GM23338 (cell line): ENCODE data around the gene ABAT. TPM values are rescaled to one million over a fixed set of nuclear protein-coding genes. Genes with fewer than 3 reads are reported as not detected.

ENCODE experiments used
- ATAC-seq: fragments of 200-7000 bp; cut with Tn5 transposase; 3 replicates; pipeline ENCODE4 v1.9.1; 2020
- DNase-seq: peaks from one replicate; pipeline ENCODE4 v3.0.0-alpha.2; 2015; ENCODE audit warnings: low spot score
- H2AFZ ChIP-seq: fragments of 200-600 bp; sonication (generic); 2 replicates; pipeline ENCODE4 v1.8.0; 2016; ENCODE audit warnings: antibody characterized with exemption, mild to moderate bottlenecking, moderate library complexity
- H3F3A ChIP-seq: fragments of 200-600 bp; sonication (generic); replicated peaks from 2 replicates; pipeline ENCODE4 v1.8.0; 2017; ENCODE audit warnings: antibody characterized with exemption, mixed run types, low read depth
- H3K27ac ChIP-seq: fragments of 200-600 bp; sonication (generic); 2 replicates; pipeline ENCODE4 v1.6.1; 2016; ENCODE audit warnings: low read depth
- H3K27me3 ChIP-seq: fragments of 200-600 bp; sonication (generic); 2 replicates; pipeline ENCODE4 v1.8.0; 2016; ENCODE audit warnings: mild to moderate bottlenecking, mixed run types, moderate library complexity; ENCODE audit not compliant: insufficient read depth
- H3K36me3 ChIP-seq: fragments of 200-600 bp; sonication (generic); 2 replicates; pipeline ENCODE4 v1.8.0; 2016; ENCODE audit warnings: mild to moderate bottlenecking; ENCODE audit not compliant: insufficient read depth
- H3K4me1 ChIP-seq: fragments of 200-600 bp; sonication (generic); 2 replicates; pipeline ENCODE4 v1.8.0; 2016; ENCODE audit warnings: mild to moderate bottlenecking, moderate library complexity; ENCODE audit not compliant: insufficient read depth
- H3K4me2 ChIP-seq: fragments of 200-600 bp; sonication (generic); 2 replicates; pipeline ENCODE4 v1.7.1; 2017; ENCODE audit warnings: mixed run types
- H3K4me3 ChIP-seq: fragments of 200-600 bp; sonication (generic); 2 replicates; pipeline ENCODE4 v1.6.1; 2016; ENCODE audit warnings: mixed run types
- H3K79me2 ChIP-seq: fragments of 200-600 bp; sonication (generic); replicated peaks from 2 replicates; pipeline ENCODE4 v1.8.0; 2017; ENCODE audit warnings: mild to moderate bottlenecking; ENCODE audit not compliant: insufficient read depth
- H3K9me2 ChIP-seq: fragments of 200-600 bp; sonication (generic); 2 replicates; pipeline ENCODE4 v1.8.0; 2017; ENCODE audit not compliant: insufficient read depth
- H4K20me1 ChIP-seq: fragments of 200-600 bp; sonication (generic); replicated peaks from 2 replicates; pipeline ENCODE4 v1.8.0; 2017; ENCODE audit warnings: mild to moderate bottlenecking; ENCODE audit not compliant: insufficient read depth
- H3K27ac Mint-ChIP-seq: 2 replicates; pipeline ENCODE4 v1.8.0; 2020; ENCODE audit warnings: inconsistent platforms, mild to moderate bottlenecking, moderate library complexity, mixed read lengths
- H3K27me3 Mint-ChIP-seq: 3 replicates; pipeline ENCODE4 v1.8.0; 2022; ENCODE audit warnings: low read depth, mild to moderate bottlenecking, moderate library complexity, mixed read lengths, inconsistent platforms; ENCODE audit not compliant: insufficient read depth, poor library complexity
- H3K36me3 Mint-ChIP-seq: 3 replicates; pipeline ENCODE4 v1.8.0; 2021; ENCODE audit warnings: low read depth, mild to moderate bottlenecking, inconsistent platforms, moderate library complexity, mixed read lengths
- H3K4me1 Mint-ChIP-seq: 3 replicates; pipeline ENCODE4 v1.8.0; 2020; ENCODE audit warnings: mild to moderate bottlenecking, inconsistent platforms, mixed read lengths
- H3K4me3 Mint-ChIP-seq: 3 replicates; pipeline ENCODE4 v1.8.0; 2021; ENCODE audit warnings: moderate library complexity, mild to moderate bottlenecking, inconsistent platforms, mixed read lengths
- H3K9me3 Mint-ChIP-seq: 3 replicates; pipeline ENCODE4 v1.8.0; 2020; ENCODE audit warnings: moderate library complexity, mild to moderate bottlenecking, inconsistent platforms, mixed read lengths
- CREB1 ChIP-seq: fragments of 250-450 bp; sonication (Bioruptor Pico); IDR thresholded peaks from 2 replicates; pipeline ENCODE4 v1.5.0; 2020; ENCODE audit warnings: low read depth, mild to moderate bottlenecking, moderate library complexity
- CTCF ChIP-seq, 2 experiments: fragments of 200-600 bp in 1 of 2; sonication (generic) in 1 of 2; conservative IDR thresholded peaks; 2 replicates each; pipeline versions ENCODE4 v1.5.1 to v1.6.1; 2016 to 2017; ENCODE audit warnings: antibody characterized with exemption in 2 of 2, low read depth in 2 of 2, mild to moderate bottlenecking in 2 of 2, moderate library complexity in 1 of 2
- ETS1 ChIP-seq: IDR thresholded peaks from 2 replicates; pipeline ENCODE4 v1.6.1; 2016; ENCODE audit warnings: antibody characterized with exemption
- EZH2 ChIP-seq: fragments of 200-600 bp; sonication (generic); IDR thresholded peaks from one replicate; pipeline ENCODE4 v1.8.0; 2017; ENCODE audit warnings: antibody characterized with exemption, mild to moderate bottlenecking, low read depth; ENCODE audit not compliant: unreplicated experiment
- EZH2phosphoT487 ChIP-seq: fragments of 200-600 bp; sonication (generic); IDR thresholded peaks from one replicate; pipeline ENCODE4 v1.8.1; 2018; ENCODE audit warnings: antibody characterized with exemption; ENCODE audit not compliant: unreplicated experiment
- JUNB ChIP-seq: IDR thresholded peaks from one replicate; pipeline ENCODE4 v1.6.1; 2016; ENCODE audit warnings: antibody characterized with exemption; ENCODE audit not compliant: unreplicated experiment
- NANOG ChIP-seq: IDR thresholded peaks from 2 replicates; pipeline ENCODE4 v1.6.1; 2016; ENCODE audit warnings: antibody characterized with exemption, borderline replicate concordance
- POLR2AphosphoS5 ChIP-seq: IDR thresholded peaks from 2 replicates; pipeline ENCODE4 v1.6.1; 2016; ENCODE audit warnings: antibody characterized with exemption, low read depth
- ZNF114 ChIP-seq: fragments of 250-450 bp; sonication (Bioruptor Pico); IDR thresholded peaks from 2 replicates; pipeline ENCODE4 v1.5.0; 2020; ENCODE audit warnings: mild to moderate bottlenecking, moderate library complexity
- ZNF331 ChIP-seq: fragments of 250-450 bp; sonication (Bioruptor Pico); IDR thresholded peaks from 2 replicates; pipeline ENCODE4 v1.5.0; 2020; ENCODE audit warnings: low read depth, mild to moderate bottlenecking, moderate library complexity
- ZNF462 ChIP-seq: fragments of 250-450 bp; sonication (Bioruptor Pico); IDR thresholded peaks from 2 replicates; pipeline ENCODE4 v1.5.0; 2020; ENCODE audit warnings: mild to moderate bottlenecking, moderate library complexity
- polyA plus RNA-seq: library from polyadenylated mRNA; unstranded; fragments of >200 nt; fragmentation: Nextera tagmentation; extraction: Ambion mirVana; gene quantifications from 2 replicates; pipeline ENCODE4 v1.2.1, GENCODE V29; 2016
- total RNA-seq: library from RNA; depleted of rRNA; stranded (reverse); fragments of >200 nt; shearing (Covaris generic); gene quantifications from 2 replicates; pipeline ENCODE4 v1.2.3, GENCODE V29; 2014

ABAT gene
- total and polyA plus RNA-seq, 2 experiments from 2014 or later, result 4.4 to 8.8 TPM

- peak; percentile 90 for TF ChIP-seq POLR2AphosphoS5
- TF ChIP-seq CTCF (conservative IDR thresholded peaks at IDR 0.05; ENCODE audit: low read depth in 2 of 2), result no peak
- peak; percentile 97 for TF ChIP-seq ETS1
- peak; percentile 56 for TF ChIP-seq CREB1 (CRISPR knock-in tag)
- no peak for TF ChIP-seq EZH2
- no peak for TF ChIP-seq NANOG
- no peak for TF ChIP-seq ZNF114 (CRISPR knock-in tag)
- TF ChIP-seq EZH2phosphoT487, result no peak
- TF ChIP-seq ZNF462, result no peak
- TF ChIP-seq JUNB, result no peak
- TF ChIP-seq ZNF331 (CRISPR knock-in tag), result no peak
- Histone ChIP-seq H3K4me1 (peaks cover 16% of the 10 kb centered on the region), H3K79me2 (peaks cover 64% of the 10 kb centered on the region), H3K9me2 (no peaks in the 10 kb centered on the region), H4K20me1 (peaks cover 30% of the 10 kb centered on the region), H3K27ac (peak within 1 kb of the TSS; percentile 53; the same call in 1 of the 2 replicates), H3F3A (0 out of 2 replicates have a peak, but pooled peaks cover 8% of the 10 kb centered on the region), H3K4me3 (peak within 1 kb of the TSS; percentile 90), H3K27me3 (no peaks in the 10 kb centered on the region), H3K36me3 (peaks cover 11% of the 10 kb centered on the region), H3K4me2 (peak within 1 kb of the TSS; percentile 85), H2AFZ (0 out of 2 replicates have a peak within 1 kb of the TSS, but pooled peaks have one; percentile 35)
- H3K27me3 Mint-ChIP-seq, result peaks cover 7% of the 10 kb centered on the region
- ATAC-seq, result peak; percentile 98
- peak; percentile 99 for DNase-seq
- H3K4me1 Mint-ChIP-seq, result peaks cover 8% of the 10 kb centered on the region
- H3K4me3 Mint-ChIP-seq, result peak within 1 kb of the TSS; percentile 95
- peak within 1 kb of the TSS; percentile 94 for H3K27ac Mint-ChIP-seq
- H3K9me3 Mint-ChIP-seq, result no peaks in the 10 kb centered on the region
- peaks cover 33% of the 10 kb centered on the region for H3K36me3 Mint-ChIP-seq
Measured at GRCh38 chr16:8797364-8798173, 123.2 kb downstream of the ABAT start, which contains the start of the genes PMM2 and TMEM186. TSS of gene PMM2 (plus strand) at chr16:8797839. CDS start at chr16:8797883, 44 bp downstream. TSS of gene TMEM186 (minus strand) at chr16:8797639. CDS start at chr16:8797614, 25 bp downstream.
